ENCODE data around the gene TBXAS1. TPM values are rescaled to one million over a fixed set of nuclear protein-coding genes. Genes with fewer than 3 reads are reported as not detected.

TBXAS1 gene
- total RNA-seq, 5 donors from 2014 or later (not counting 1 experiment from before 2014, with no cell fraction given) = 5.2 to 14.2 (median 7.3) TPM

DNA sequence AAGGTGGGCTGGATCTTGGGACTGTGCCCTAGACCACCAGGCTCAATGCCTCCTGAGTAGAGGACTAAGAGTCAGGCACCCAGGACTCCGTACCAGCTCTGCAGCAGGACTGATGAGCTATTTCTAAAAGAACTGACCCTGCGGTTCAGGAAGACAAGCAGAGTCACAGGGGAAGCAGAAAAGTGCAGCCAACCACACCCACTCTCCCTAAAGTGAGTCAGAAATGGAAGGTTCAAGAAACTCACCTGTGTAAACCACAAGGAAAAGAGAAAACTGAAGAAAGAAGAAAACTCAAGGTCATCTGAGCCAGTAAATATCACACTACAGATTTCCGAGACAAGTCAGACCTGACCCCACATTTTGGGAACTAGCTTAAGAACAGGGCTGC lies 231.2 kb downstream of the TBXAS1 start:
- Histone ChIP-seq H3K4me3 (ENCODE audit: control insufficient read depth in 1 of 2, extremely low read depth in 1 of 2, low read length in 1 of 2) (no peak overlapping the region), H3K9me3 (no peaks in the 10 kb centered on the region), H3K27me3 (replicated peaks in 1 of 2; ENCODE audit: control insufficient read depth in 2 of 2, extremely low read depth in 1 of 2, insufficient read depth in 2 of 2, low read length in 1 of 2) (no peaks in the 10 kb centered on the region), H3K27ac (ENCODE audit: low read length) (peak overlapping the region; percentile 6), H3K36me3 (ENCODE audit: control insufficient read depth in 2 of 2, extremely low read depth in 1 of 2, insufficient read depth in 1 of 2, low read length in 1 of 2) (peaks cover 5 to 21% of the 10 kb centered on the region in 2 donors), H3K4me1 (ENCODE audit: control insufficient read depth in 1 of 2, extremely low read depth in 1 of 2, insufficient read depth in 2 of 2, low read length in 2 of 2) (peaks cover 27 to 47% of the 10 kb centered on the region in 2 experiments)
- POLR2A ChIA-PET = no interaction called here
- no peaks in the 10 kb centered on the region for H3K9me3 Mint-ChIP-seq
- H3K27ac Mint-ChIP-seq = peak overlapping the region; percentile 91 to 92
- H3K4me1 Mint-ChIP-seq = peaks cover 61 to 73% (median 68%) of the 10 kb centered on the region in 3 donors
- DNase-seq = no peak
- CTCF ChIA-PET = interaction anchor here in 1 of 2 donors (0.9 kb wide), 1 partner anchor 15 kb away, joined by 4 read pairs; no protein-coding TSS in a partner anchor
- peaks cover 29% of the 10 kb centered on the region for H3K36me3 Mint-ChIP-seq
- 85% methylated on average over 2 of the region's 3 CpGs for WGBS (ENCODE audit: insufficient coverage)
- no peaks in the 10 kb centered on the region for H3K27me3 Mint-ChIP-seq
- H3K4me3 Mint-ChIP-seq = peak overlapping the region; percentile 87 to 93 (median 91)
- no peak for ATAC-seq (replicated peaks in 1 of 4)

DNA sequence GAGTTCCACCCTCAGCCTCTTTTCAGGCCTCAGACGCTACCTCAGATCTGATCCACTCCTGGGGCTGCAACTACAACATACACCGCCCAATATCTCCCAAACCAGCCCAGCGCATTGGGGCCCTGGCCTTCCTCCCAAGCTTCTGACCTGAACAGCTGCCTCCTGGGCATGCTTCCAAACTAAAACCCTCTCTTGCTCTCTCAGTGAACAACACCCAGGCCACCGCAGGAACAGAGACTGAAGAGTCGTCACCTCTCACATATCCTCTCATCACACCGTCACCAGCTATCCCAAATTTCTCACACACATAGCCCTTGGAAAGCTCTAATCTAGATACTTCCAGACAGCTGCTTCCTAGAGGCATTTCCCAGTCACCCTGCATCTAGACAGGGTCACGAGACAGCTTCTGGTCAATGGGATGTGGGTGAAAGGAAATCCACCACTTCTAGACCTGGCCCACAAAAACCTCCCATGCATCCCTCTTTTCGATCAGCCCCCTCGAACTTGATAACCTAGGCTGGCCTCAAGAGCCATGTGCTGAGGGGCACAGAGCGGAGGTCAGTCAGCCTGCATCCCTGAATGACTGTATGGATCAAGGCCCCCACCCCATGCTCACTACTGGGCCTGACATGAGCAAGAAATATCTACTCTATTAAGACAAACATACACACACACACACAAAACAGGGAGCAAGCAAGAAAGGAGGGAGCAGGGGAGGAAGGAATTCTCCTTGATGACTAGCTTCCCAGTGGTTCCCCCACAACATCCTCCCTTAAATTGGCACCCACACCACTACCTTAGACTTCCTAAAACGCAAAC lies 231.9 kb downstream of the TBXAS1 start:
- DNase-seq = no peak
- H3K9me3 ChIP-seq = peaks cover 2% of the 10 kb centered on the region
- H3K27ac ChIP-seq (ENCODE audit: low read length) = peak overlapping the region; percentile 71
- no peak for ATAC-seq (replicated peaks in 1 of 4)
- H3K9me3 Mint-ChIP-seq = peaks cover 0 to 5% (median under 1%) of the 10 kb centered on the region in 3 donors
- POLR2A ChIA-PET = no interaction called here
- CTCF ChIA-PET = no interaction called here
- no peaks in the 10 kb centered on the region for H3K27me3 ChIP-seq (replicated peaks in 1 of 2; ENCODE audit: control insufficient read depth in 2 of 2, extremely low read depth in 1 of 2, insufficient read depth in 2 of 2, low read length in 1 of 2)
- no peaks in the 10 kb centered on the region for H3K27me3 Mint-ChIP-seq
- H3K4me3 ChIP-seq (ENCODE audit: control insufficient read depth in 1 of 2, extremely low read depth in 1 of 2, low read length in 1 of 2) = peak overlapping the region; percentile 73 to 87
- peaks cover 21% of the 10 kb centered on the region for H3K36me3 Mint-ChIP-seq
- H3K4me1 Mint-ChIP-seq = peaks cover 55 to 65% (median 62%) of the 10 kb centered on the region in 3 donors
- H3K27ac Mint-ChIP-seq = peak overlapping the region; percentile 91 to 92
- H3K4me1 ChIP-seq (ENCODE audit: control insufficient read depth in 1 of 2, extremely low read depth in 1 of 2, insufficient read depth in 2 of 2, low read length in 2 of 2) = peaks cover 27 to 47% of the 10 kb centered on the region in 2 experiments
- peaks cover 5 to 16% of the 10 kb centered on the region in 2 donors for H3K36me3 ChIP-seq (ENCODE audit: control insufficient read depth in 2 of 2, extremely low read depth in 1 of 2, insufficient read depth in 1 of 2, low read length in 1 of 2)
- peak overlapping the region; percentile 87 to 93 (median 91) for H3K4me3 Mint-ChIP-seq
- WGBS (ENCODE audit: insufficient coverage) = 74% methylated on average over 9 of the region's 11 CpGs

DNA sequence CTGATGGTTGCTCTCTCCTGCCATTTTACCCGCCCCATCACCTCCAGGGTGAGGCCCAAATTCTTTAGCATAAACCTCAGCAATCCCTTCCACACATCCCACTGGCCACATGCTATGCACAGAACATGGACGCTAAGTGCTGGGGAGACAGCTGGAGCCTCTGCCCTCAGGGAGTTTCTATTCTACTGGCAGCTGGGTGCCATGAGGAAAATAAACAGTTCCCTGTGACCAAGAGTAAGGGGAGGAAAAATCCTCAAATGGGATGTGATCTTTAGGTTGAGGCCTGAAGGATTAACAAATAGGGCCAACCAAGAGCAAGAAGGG lies 232.5 kb downstream of the TBXAS1 start:
- Mint-ChIP-seq H3K4me3 (peak overlapping the region; percentile 87 to 93 (median 91)), H3K36me3 (peaks cover 17% of the 10 kb centered on the region), H3K9me3 (peaks cover 1 to 11% (median 6%) of the 10 kb centered on the region in 3 donors), H3K4me1 (peaks cover 50 to 60% (median 59%) of the 10 kb centered on the region in 3 donors), H3K27me3 (no peaks in the 10 kb centered on the region), H3K27ac (peak overlapping the region; percentile 91 to 92)
- Histone ChIP-seq H3K27me3 (replicated peaks in 1 of 2; ENCODE audit: control insufficient read depth in 2 of 2, extremely low read depth in 1 of 2, insufficient read depth in 2 of 2, low read length in 1 of 2) (no peaks in the 10 kb centered on the region), H3K27ac (ENCODE audit: low read length) (peak overlapping the region; percentile 71), H3K36me3 (ENCODE audit: control insufficient read depth in 2 of 2, extremely low read depth in 1 of 2, insufficient read depth in 1 of 2, low read length in 1 of 2) (peaks cover under 1 to 12% of the 10 kb centered on the region in 2 donors), H3K4me1 (ENCODE audit: control insufficient read depth in 1 of 2, extremely low read depth in 1 of 2, insufficient read depth in 2 of 2, low read length in 2 of 2) (peaks cover 27 to 47% of the 10 kb centered on the region in 2 experiments), H3K9me3 (peaks cover 3% of the 10 kb centered on the region), H3K4me3 (ENCODE audit: control insufficient read depth in 1 of 2, extremely low read depth in 1 of 2, low read length in 1 of 2) (peak overlapping the region; percentile 73 to 87)
- 50% methylated on average over 1 of the region's 2 CpGs for WGBS (ENCODE audit: insufficient coverage)
- ChIA-PET CTCF (no interaction called here), POLR2A (interaction anchor here in 1 of 2 donors (0.6 kb wide), 1 partner anchor 13 kb away, joined by 5 read pairs; no protein-coding TSS in a partner anchor)
- ATAC-seq (replicated peaks in 1 of 4) (no peak), DNase-seq (no peak)

DNA sequence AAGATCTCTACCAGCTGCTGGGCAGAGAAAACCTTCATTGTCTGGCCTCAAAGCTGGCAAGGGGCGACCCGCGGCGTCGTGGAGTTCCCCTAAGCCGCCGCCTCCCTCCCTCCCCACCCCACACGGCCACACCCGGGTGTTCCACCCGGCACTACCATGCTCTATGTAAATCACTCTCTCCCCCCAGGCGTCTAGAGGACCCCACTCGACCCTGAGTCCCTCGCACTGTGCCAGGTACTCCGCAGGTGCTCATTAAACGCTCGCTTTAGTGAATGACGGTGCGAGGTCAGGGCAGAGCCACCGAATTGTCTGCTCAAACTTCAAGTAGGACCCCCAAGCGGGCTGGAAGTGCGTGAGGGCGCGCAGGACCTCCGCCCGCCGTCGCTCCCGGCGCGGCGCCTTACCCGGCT lies 233.1 kb downstream of the TBXAS1 start:
- Mint-ChIP-seq H3K4me1 (peaks cover 47 to 54% (median 53%) of the 10 kb centered on the region in 3 donors), H3K36me3 (peaks cover 16% of the 10 kb centered on the region), H3K27me3 (no peaks in the 10 kb centered on the region), H3K27ac (peak overlapping the region; percentile 91 to 92), H3K9me3 (peaks cover 7 to 16% (median 11%) of the 10 kb centered on the region in 3 donors), H3K4me3 (peak overlapping the region; percentile 87 to 93 (median 91))
- H3K4me1 ChIP-seq (ENCODE audit: control insufficient read depth in 1 of 2, extremely low read depth in 1 of 2, insufficient read depth in 2 of 2, low read length in 2 of 2) = peaks cover 27 to 47% of the 10 kb centered on the region in 2 experiments
- DNase-seq = peak in 31 of 35 experiments; percentile 23 to 77 (median 54)
- peak overlapping the region; percentile 71 for H3K27ac ChIP-seq (ENCODE audit: low read length)
- no peaks in the 10 kb centered on the region for H3K27me3 ChIP-seq (replicated peaks in 1 of 2; ENCODE audit: control insufficient read depth in 2 of 2, extremely low read depth in 1 of 2, insufficient read depth in 2 of 2, low read length in 1 of 2)
- ATAC-seq (replicated peaks in 1 of 4) = peak; percentile 34 to 62 (median 38)
- H3K9me3 ChIP-seq = peaks cover 6% of the 10 kb centered on the region
- 1% methylated on average over 32 of the region's 32 CpGs for WGBS (ENCODE audit: insufficient coverage)
- peak overlapping the region; percentile 73 to 87 for H3K4me3 ChIP-seq (ENCODE audit: control insufficient read depth in 1 of 2, extremely low read depth in 1 of 2, low read length in 1 of 2)
- ChIA-PET POLR2A (interaction anchor here in 1 of 2 donors (0.6 kb wide), 1 partner anchor 12 kb away, joined by 5 read pairs; no protein-coding TSS in a partner anchor), CTCF (no interaction called here)
- H3K36me3 ChIP-seq (ENCODE audit: control insufficient read depth in 2 of 2, extremely low read depth in 1 of 2, insufficient read depth in 1 of 2, low read length in 1 of 2) = peaks cover 0 to 7% of the 10 kb centered on the region in 2 donors

DNA sequence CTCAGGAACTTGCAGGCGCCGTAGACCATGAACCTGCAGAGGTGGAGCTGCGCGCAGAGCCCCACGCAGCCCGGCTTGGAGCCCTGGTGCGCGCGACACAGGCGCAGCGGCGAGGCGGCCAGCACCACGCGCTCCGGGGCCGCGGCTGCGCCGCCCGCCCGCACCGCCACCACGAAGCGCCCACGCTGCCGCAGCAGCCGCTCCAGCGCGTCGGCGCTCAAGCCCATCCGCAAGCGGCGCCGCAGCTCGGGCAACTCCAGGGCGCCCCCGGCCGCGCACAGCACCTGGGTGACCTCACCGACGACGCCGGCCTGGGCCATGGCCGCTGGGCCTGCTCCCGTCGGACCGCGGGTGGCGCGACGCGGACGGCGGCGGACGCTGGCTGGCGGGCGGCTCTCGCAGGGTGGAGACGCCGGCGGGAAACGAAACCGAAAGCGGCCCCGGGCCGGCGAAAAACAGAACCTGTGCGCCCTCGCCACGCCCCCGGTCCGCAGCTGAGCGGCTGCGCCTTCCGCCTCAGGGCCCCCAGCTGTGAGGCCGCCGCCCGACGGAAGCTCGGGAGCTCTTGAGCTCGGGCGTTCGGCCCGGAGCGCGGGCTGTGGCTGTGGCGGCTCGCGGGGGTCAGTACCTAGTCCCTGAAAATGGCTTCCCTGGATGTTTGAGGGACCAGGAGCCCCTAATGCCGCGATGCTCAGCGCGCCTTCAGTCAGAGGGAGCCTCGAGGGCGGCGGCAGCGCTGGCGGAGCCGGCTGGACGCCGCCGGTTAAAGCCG lies 233.7 kb downstream of the TBXAS1 start, which contains the start of gene PARP12:
Gene PARP12, minus strand, starts transcription at position 424 of the 772 bp plus-strand sequence. Its CDS starts 104 bp downstream, at position 320.
- Mint-ChIP-seq H3K9me3 (peaks cover 10 to 21% (median 14%) of the 10 kb centered on the region in 3 donors), H3K4me1 (peaks cover 45 to 49% (median 47%) of the 10 kb centered on the region in 3 donors), H3K27me3 (no peaks in the 10 kb centered on the region), H3K27ac (peak within 1 kb of the TSS; percentile 91 to 92), H3K4me3 (peak within 1 kb of the TSS; percentile 87 to 93 (median 91)), H3K36me3 (peaks cover 11% of the 10 kb centered on the region)
- ATAC-seq (replicated peaks in 1 of 4) (peak; percentile 84 to 88 (median 86)), DNase-seq (peak; percentile 67 to 93 (median 82))
- peak within 1 kb of the TSS; percentile 73 to 87 for H3K4me3 ChIP-seq (ENCODE audit: control insufficient read depth in 1 of 2, extremely low read depth in 1 of 2, low read length in 1 of 2)
- H3K27me3 ChIP-seq (replicated peaks in 1 of 2; ENCODE audit: control insufficient read depth in 2 of 2, extremely low read depth in 1 of 2, insufficient read depth in 2 of 2, low read length in 1 of 2) = no peaks in the 10 kb centered on the region
- H3K36me3 ChIP-seq (ENCODE audit: control insufficient read depth in 2 of 2, extremely low read depth in 1 of 2, insufficient read depth in 1 of 2, low read length in 1 of 2) = peaks cover 0 to under 1% of the 10 kb centered on the region in 2 donors
- peaks cover 7% of the 10 kb centered on the region for H3K9me3 ChIP-seq
- under 1% methylated on average over 106 of the region's 106 CpGs for WGBS (ENCODE audit: insufficient coverage)
- ChIA-PET POLR2A (interaction anchor here in 1 of 2 donors (0.6 to 0.7 kb wide), 2 partner anchors 29 to 113 kb away, joined by 3 to 8 read pairs; no protein-coding TSS in a partner anchor), CTCF (no interaction called here)
- peaks cover 27 to 47% of the 10 kb centered on the region in 2 experiments for H3K4me1 ChIP-seq (ENCODE audit: control insufficient read depth in 1 of 2, extremely low read depth in 1 of 2, insufficient read depth in 2 of 2, low read length in 2 of 2)
- H3K27ac ChIP-seq (ENCODE audit: low read length) = peak within 1 kb of the TSS; percentile 84

DNA sequence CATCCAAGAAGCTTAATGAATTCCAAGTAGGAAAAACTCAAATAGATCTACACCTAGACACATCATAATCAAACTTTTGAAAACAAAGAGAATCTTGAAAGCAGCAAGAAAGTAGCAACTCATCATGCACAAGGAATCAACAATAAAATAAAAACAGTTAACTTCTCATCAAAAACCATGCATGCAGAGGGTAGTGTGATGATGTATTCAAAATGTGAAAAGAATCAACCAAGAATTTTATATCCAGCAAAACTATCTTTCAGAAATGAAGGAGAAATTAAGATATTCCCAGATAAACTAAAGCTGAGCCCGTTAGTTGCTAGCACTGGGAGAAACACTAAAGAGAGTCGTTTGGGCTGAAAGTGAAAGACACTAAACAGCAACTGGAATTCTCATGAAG lies 238.0 kb downstream of the TBXAS1 start:
- POLR2A ChIA-PET = no interaction called here
- H3K4me1 ChIP-seq (ENCODE audit: control insufficient read depth in 1 of 2, extremely low read depth in 1 of 2, insufficient read depth in 2 of 2, low read length in 2 of 2) = peaks cover 10 to 16% of the 10 kb centered on the region in 2 experiments
- peaks cover 7% of the 10 kb centered on the region for H3K9me3 ChIP-seq
- no peaks in the 10 kb centered on the region for H3K36me3 ChIP-seq (ENCODE audit: control insufficient read depth in 2 of 2, extremely low read depth in 1 of 2, insufficient read depth in 1 of 2, low read length in 1 of 2)
- H3K27me3 Mint-ChIP-seq = no peaks in the 10 kb centered on the region
- no peak overlapping the region for H3K4me3 Mint-ChIP-seq
- CTCF ChIA-PET = no interaction called here
- DNase-seq (no peak), ATAC-seq (replicated peaks in 1 of 4) (no peak)
- H3K9me3 Mint-ChIP-seq = peaks cover 10 to 26% (median 16%) of the 10 kb centered on the region in 3 donors
- H3K4me3 ChIP-seq (ENCODE audit: control insufficient read depth in 1 of 2, extremely low read depth in 1 of 2, low read length in 1 of 2) = no peak overlapping the region
- H3K27me3 ChIP-seq (replicated peaks in 1 of 2; ENCODE audit: control insufficient read depth in 2 of 2, extremely low read depth in 1 of 2, insufficient read depth in 2 of 2, low read length in 1 of 2) = no peaks in the 10 kb centered on the region
- no peak overlapping the region for H3K27ac Mint-ChIP-seq
- 100% methylated on average over 1 of the region's 2 CpGs for WGBS (ENCODE audit: insufficient coverage)
- no peak overlapping the region for H3K27ac ChIP-seq (ENCODE audit: low read length)
- peaks cover 15 to 19% (median 16%) of the 10 kb centered on the region in 3 donors for H3K4me1 Mint-ChIP-seq
- peaks cover 6% of the 10 kb centered on the region for H3K36me3 Mint-ChIP-seq

Measured in T-cell (primary cell).